Activated naive CD8-positive, alpha-beta T cell treated with anti-CD3 and anti-CD28 coated beads, Interleukin-2, amount 10 ng/mL, durations not matched to agents 7 days and 5 days (primary cell): Measurements from ENCODE around the gene CD300LB. TPM values are rescaled to one million over a fixed set of nuclear protein-coding genes. Genes with fewer than 3 reads are reported as not detected.

Experiments
- ATAC-seq: fragments of 150-1000 bp; cut with Tn5 transposase; one replicate; pipeline ENCODE4 v1.10.0; 2021; ENCODE audit warnings: low read depth, moderate library complexity
- POLR2A ChIA-PET: fragments of 350-600 bp; sonication (Branson Sonifier 250); formaldehyde crosslinking; loops from one replicate; lab custom pipeline; 2021; ENCODE audit warnings: antibody characterized with exemption; lab: Charles Lee
- DNase-seq: peaks from one replicate; pipeline ENCODE4 v3.0.0; 2021
- H3K27ac Mint-ChIP-seq: one replicate; pipeline ENCODE4 v1.8.0; 2022; ENCODE audit warnings: mild to moderate bottlenecking, mixed read lengths
- H3K27me3 Mint-ChIP-seq: one replicate; pipeline ENCODE4 v1.8.0; 2022; ENCODE audit warnings: mild to moderate bottlenecking, moderate library complexity, mixed read lengths
- H3K36me3 Mint-ChIP-seq: one replicate; pipeline ENCODE4 v1.8.0; 2021; ENCODE audit warnings: mild to moderate bottlenecking, mixed read lengths
- H3K4me1 Mint-ChIP-seq: one replicate; pipeline ENCODE4 v1.8.0; 2021; ENCODE audit warnings: mixed read lengths
- H3K4me3 Mint-ChIP-seq: one replicate; pipeline ENCODE4 v1.8.0; 2022; ENCODE audit warnings: mild to moderate bottlenecking, moderate library complexity, mixed read lengths
- H3K9me3 Mint-ChIP-seq: one replicate; pipeline ENCODE4 v1.8.0; 2021; ENCODE audit warnings: mixed read lengths
- total RNA-seq, 2 experiments: library from RNA; stranded (reverse); gene quantifications; one replicate each; pipeline ENCODE4 v1.2.3, GENCODE V29; 2021

CD300LB gene
- total RNA-seq, 2 experiments from 2014 or later: not detected

DNA sequence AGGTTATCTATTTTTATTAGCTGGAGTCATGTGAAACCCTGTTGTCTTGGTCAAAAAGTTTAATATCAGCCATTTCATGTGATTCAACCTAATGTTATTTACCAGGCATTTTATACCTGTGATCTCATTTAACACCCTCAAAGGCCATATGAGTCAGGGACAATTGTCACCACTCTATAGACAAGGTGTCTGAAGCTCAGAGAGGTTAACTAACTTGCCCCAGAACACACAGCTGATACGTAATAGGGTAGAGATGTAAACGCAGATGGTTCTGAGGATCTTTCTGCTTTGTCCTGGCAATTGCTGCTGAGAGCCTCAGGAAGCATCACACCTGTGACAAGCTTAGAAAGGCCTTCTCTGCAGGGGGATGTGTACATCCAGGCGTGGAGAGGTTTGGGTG lies 59.9 kb downstream of the CD300LB start:
- Mint-ChIP-seq H3K4me3 (no peak overlapping the region), H3K9me3 (peaks cover 15% of the 10 kb centered on the region), H3K27me3 (peaks cover 9% of the 10 kb centered on the region), H3K36me3 (peaks cover 21% of the 10 kb centered on the region), H3K27ac (no peak overlapping the region), H3K4me1 (peaks cover 22% of the 10 kb centered on the region)
- ATAC-seq: no peak
- no peak for DNase-seq
- POLR2A ChIA-PET: no interaction called here

Other genes starting within 250 kb of the CD300LB start
- gene KIF19, start 205.2 kb downstream of the CD300LB start, total RNA-seq: under 1 TPM; 0.61 to 0.91 TPM
- not detected for gene BTBD17, start 169.6 kb downstream of the CD300LB start, total RNA-seq
- gene GPR142, start 164.0 kb downstream of the CD300LB start, total RNA-seq: not detected
- gene GPRC5C, start 99.4 kb downstream of the CD300LB start, total RNA-seq: not detected
- 10 to 100 TPM; 10.6 to 12.7 TPM for gene CD300A, start 64.8 kb downstream of the CD300LB start, total RNA-seq
- under 1 TPM; 0.45 to 0.61 TPM for gene CD300C, start 14.6 kb upstream of the CD300LB start, total RNA-seq
- not detected for gene CD300H, start 36.0 kb upstream of the CD300LB start, total RNA-seq
- not detected for gene CD300LD, start 60.8 kb upstream of the CD300LB start, total RNA-seq
- not detected for gene CD300E, start 92.3 kb upstream of the CD300LB start, total RNA-seq
- under 1 TPM in 1 of 2 experiments, not detected in 1; 0.25 TPM for gene CD300LF, start 181.4 kb upstream of the CD300LB start, total RNA-seq
- 10 to 100 TPM; 24.7 to 27.5 TPM for gene RAB37, start 205.8 kb upstream of the CD300LB start, total RNA-seq
- 100 to 1,000 TPM; 241 to 244 TPM for gene NHERF1, start 217.2 kb upstream of the CD300LB start, total RNA-seq
- 10 to 100 TPM; 37.6 to 42.1 TPM for gene NAT9, start 244.9 kb upstream of the CD300LB start, total RNA-seq